ENCODE measurements around the gene TTC33. TPM values are rescaled to one million over a fixed set of nuclear protein-coding genes. Genes with fewer than 3 reads are reported as not detected.
"Not testable (repeated sequence)": the region's sequence is repeated elsewhere in the genome, so short reads cannot be mapped to it uniquely, and the experiment has no call there.

The TTC33 gene
- total RNA-seq, 4 donors from 2014 or later: 6.4 to 67.3 (median 17.4) TPM

DNA sequence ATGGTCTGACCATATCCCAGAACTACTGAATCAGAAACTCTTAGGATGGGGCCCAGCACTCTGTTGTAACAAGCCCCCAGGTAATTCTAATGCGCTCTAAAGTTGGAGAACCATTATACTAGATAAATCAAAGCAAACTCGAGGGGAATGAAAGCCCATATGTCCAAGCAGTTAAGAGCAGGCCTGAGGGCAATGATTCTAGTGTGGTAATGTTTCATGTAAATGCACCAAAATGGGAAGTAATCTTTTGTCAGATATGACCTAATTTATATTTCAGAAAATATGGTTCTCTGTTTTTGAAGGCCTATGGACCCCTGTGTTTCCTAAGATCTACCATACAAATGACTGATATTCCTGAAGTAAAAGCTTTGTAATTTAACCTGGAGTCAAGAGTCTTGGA lies 184.0 kb downstream of the TTC33 start:
- no peaks in the 10 kb centered on the region for H3K36me3 ChIP-seq
- H3K27me3 ChIP-seq: no peaks in the 10 kb centered on the region
- intact Hi-C loops (cut with DNase I; ENCODE audit: low total_unique reads): no loop called here
- H3K27ac ChIP-seq: peak overlapping the region in 1 of 4 donors; percentile 35
- no peak for DNase-seq
- no peaks in the 10 kb centered on the region for H3K4me1 ChIP-seq
- H3K9me3 ChIP-seq: no peaks in the 10 kb centered on the region
- WGBS, 2 donors (ENCODE audit: low coverage in 1 of 2): 98% methylated on average over 2 of the region's 2 CpGs; no CpG with 5 or more reads in 1 of the 2 donors
- in situ Hi-C loops (cut with MboI; ENCODE audit: low pct_ligation_motif_present in 1 of 4, low pct_unique_long_range_greater_than_20kb in 1 of 4, low sequenced_read_pairs in 3 of 4): no loop called here
- TF ChIP-seq POLR2AphosphoS5 (IDR thresholded peaks at IDR 0.05): no peak
- no peak for TF ChIP-seq POLR2A (IDR thresholded peaks at IDR 0.05)
- TF ChIP-seq EP300 (IDR thresholded peaks at IDR 0.05; ENCODE audit: low read depth): no peak
- TF ChIP-seq, protein P1, sequence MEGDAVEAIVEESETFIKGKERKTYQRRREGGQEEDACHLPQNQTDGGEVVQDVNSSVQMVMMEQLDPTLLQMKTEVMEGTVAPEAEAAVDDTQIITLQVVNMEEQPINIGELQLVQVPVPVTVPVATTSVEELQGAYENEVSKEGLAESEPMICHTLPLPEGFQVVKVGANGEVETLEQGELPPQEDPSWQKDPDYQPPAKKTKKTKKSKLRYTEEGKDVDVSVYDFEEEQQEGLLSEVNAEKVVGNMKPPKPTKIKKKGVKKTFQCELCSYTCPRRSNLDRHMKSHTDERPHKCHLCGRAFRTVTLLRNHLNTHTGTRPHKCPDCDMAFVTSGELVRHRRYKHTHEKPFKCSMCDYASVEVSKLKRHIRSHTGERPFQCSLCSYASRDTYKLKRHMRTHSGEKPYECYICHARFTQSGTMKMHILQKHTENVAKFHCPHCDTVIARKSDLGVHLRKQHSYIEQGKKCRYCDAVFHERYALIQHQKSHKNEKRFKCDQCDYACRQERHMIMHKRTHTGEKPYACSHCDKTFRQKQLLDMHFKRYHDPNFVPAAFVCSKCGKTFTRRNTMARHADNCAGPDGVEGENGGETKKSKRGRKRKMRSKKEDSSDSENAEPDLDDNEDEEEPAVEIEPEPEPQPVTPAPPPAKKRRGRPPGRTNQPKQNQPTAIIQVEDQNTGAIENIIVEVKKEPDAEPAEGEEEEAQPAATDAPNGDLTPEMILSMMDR (IDR thresholded peaks at IDR 0.05): no peak
- H3K4me3 ChIP-seq: no peak overlapping the region

GRCh38 chr5:40570408-40571129 lies 185.2 kb downstream of the TTC33 start:
- Histone ChIP-seq H3K9me3 (no peaks in the 10 kb centered on the region), H3K4me1 (no peaks in the 10 kb centered on the region), H3K4me3 (no peak overlapping the region), H3K27me3 (no peaks in the 10 kb centered on the region), H3K36me3 (no peaks in the 10 kb centered on the region), H3K27ac (peak overlapping the region in 2 of 4 donors; percentile 16 to 39)
- intact Hi-C loops (cut with DNase I; ENCODE audit: low total_unique reads): no loop called here
- TF ChIP-seq POLR2AphosphoS5 (IDR thresholded peaks at IDR 0.05) (no peak), EP300 (IDR thresholded peaks at IDR 0.05; ENCODE audit: low read depth) (no peak)
- in situ Hi-C loops (cut with MboI; ENCODE audit: low pct_ligation_motif_present in 1 of 4, low pct_unique_long_range_greater_than_20kb in 1 of 4, low sequenced_read_pairs in 3 of 4): no loop called here
- WGBS, 2 donors (ENCODE audit: low coverage in 1 of 2): 73% methylated on average over 2 of the region's 2 CpGs
- DNase-seq: no peak

DNA sequence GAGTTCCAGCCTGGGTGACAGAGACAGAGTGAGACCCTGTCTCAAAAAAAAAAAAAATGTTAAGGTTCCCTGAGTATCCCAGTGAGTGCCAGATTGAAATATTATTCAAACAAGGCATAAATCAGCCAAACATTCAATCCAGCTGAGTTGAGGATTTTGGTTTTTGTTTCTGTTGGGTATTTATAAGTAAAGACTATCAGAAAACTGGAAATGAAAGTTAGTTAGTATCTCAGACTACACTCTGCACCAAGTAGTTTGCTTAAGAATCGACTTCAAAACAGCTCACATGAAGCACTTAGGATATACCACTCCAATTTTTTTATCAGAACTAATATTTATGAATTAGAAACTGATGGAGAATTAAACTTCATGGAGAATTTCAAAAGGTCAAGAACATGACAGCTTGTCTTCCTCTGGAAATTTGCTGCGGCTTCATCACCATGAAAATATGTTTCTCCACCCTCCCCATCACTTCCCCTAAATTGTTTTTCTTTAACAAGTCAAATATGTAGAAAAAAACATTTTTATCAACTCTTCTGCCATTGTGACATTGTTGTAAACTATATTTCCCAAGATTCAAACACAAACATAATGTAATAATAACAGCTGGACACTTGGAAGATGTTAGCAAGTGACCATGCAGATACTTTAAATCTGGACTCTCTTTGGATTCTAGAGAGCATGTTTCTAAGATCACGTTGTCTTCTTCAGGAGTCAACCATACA lies 186.1 kb downstream of the TTC33 start:
- Histone ChIP-seq H3K27me3 (no peaks in the 10 kb centered on the region), H3K27ac (peak overlapping the region in 2 of 4 donors; percentile 16 to 39), H3K4me3 (no peak overlapping the region), H3K4me1 (no peaks in the 10 kb centered on the region), H3K9me3 (no peaks in the 10 kb centered on the region), H3K36me3 (no peaks in the 10 kb centered on the region)
- in situ Hi-C loops (cut with MboI; ENCODE audit: low pct_ligation_motif_present in 1 of 4, low pct_unique_long_range_greater_than_20kb in 1 of 4, low sequenced_read_pairs in 3 of 4): no loop called here
- intact Hi-C loops (cut with DNase I; ENCODE audit: low total_unique reads): no loop called here
- TF ChIP-seq POLR2AphosphoS5 (IDR thresholded peaks at IDR 0.05) (no peak), POLR2A (IDR thresholded peaks at IDR 0.05) (no peak), EP300 (IDR thresholded peaks at IDR 0.05; ENCODE audit: low read depth) (no peak)
- TF ChIP-seq, protein P1 (IDR thresholded peaks at IDR 0.05): no peak
- WGBS, 2 donors (ENCODE audit: low coverage in 1 of 2): 38 to 54% methylated on average over 3 of the region's 3 CpGs
- no peak for DNase-seq

- no peaks in the 10 kb centered on the region for H3K36me3 ChIP-seq
- in situ Hi-C loops (cut with MboI; ENCODE audit: low pct_ligation_motif_present in 1 of 4, low pct_unique_long_range_greater_than_20kb in 1 of 4, low sequenced_read_pairs in 3 of 4): no loop called here
- intact Hi-C loops (cut with DNase I; ENCODE audit: low total_unique reads): no loop called here
- no peak overlapping the region for H3K27ac ChIP-seq
- H3K9me3 ChIP-seq: no peaks in the 10 kb centered on the region
- no peak for DNase-seq
- H3K4me3 ChIP-seq: no peak overlapping the region
- WGBS, 2 donors (ENCODE audit: low coverage in 1 of 2): 44 to 45% methylated on average over 1 of the region's 1 CpG
- no peaks in the 10 kb centered on the region for H3K4me1 ChIP-seq
- TF ChIP-seq POLR2A (IDR thresholded peaks at IDR 0.05) (no peak), POLR2AphosphoS5 (IDR thresholded peaks at IDR 0.05) (no peak), EP300 (IDR thresholded peaks at IDR 0.05; ENCODE audit: low read depth) (no peak)
- TF ChIP-seq, protein P1 (IDR thresholded peaks at IDR 0.05): no peak
- no peaks in the 10 kb centered on the region for H3K27me3 ChIP-seq
These were observed 187.2 kb downstream of the TTC33 start for GRCh38 chr5:40568548-40568947.

DNA sequence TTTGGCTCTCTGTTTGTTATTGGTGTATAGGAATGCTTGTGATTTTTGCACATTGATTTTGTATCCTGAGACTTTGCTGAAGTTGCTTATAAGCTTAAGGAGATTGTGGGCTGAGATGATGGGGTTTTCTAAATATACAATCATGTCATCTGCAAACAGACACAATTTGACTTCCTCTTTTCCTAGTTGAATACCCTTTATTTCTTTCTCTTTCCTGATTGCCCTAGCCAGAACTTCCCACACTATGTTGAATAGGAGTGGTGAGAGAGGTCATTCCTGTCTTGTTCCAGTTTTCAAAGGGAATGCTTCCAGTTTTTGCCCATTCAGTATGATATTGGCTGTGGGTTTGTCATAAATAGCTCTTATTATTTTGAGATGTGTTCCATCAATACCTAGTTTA lies 192.6 kb downstream of the TTC33 start:
- H3K36me3 ChIP-seq; H3K9me3 ChIP-seq; H3K4me3 ChIP-seq; H3K27me3 ChIP-seq; H3K4me1 ChIP-seq; DNase-seq; in situ Hi-C loops (cut with MboI; ENCODE audit: low pct_ligation_motif_present in 1 of 4, low pct_unique_long_range_greater_than_20kb in 1 of 4, low sequenced_read_pairs in 3 of 4); H3K27ac ChIP-seq; intact Hi-C loops (cut with DNase I; ENCODE audit: low total_unique reads): not testable (repeated sequence)
